Measurements from ENCODE around the gene WBP1L.

Gene WBP1L

DNA sequence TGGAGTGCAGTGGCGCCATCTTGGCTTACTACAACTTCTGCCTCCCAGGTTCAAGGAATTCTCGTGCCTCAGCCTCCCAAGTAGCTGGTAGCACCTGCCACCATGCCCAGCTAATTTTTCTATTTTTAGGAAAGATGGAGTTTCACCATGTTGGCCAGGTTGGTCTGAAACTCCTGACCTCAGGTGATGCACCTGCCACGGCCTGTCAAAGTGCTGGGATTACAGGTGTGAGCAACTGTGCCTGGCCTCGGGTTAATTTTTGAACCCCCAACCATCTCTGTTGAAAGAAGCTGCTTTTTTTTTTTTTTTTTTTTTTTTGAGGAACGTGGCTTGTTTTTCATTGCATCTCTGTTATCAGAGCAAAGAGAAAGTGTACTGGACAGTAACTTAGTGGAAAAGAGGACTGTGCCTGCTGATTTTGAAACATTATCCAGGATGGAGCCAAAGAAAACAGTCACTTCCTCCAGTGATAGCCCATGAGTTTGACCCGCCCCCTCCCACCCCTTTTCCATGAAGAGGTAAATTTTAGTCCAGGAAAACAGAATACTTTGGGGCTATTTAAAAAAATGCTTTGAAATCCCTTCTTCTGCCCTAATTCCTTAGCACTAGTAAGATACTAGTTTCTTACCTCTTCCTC, 38.3 kb downstream of the WBP1L start:
- DNase-seq = no peak

DNA sequence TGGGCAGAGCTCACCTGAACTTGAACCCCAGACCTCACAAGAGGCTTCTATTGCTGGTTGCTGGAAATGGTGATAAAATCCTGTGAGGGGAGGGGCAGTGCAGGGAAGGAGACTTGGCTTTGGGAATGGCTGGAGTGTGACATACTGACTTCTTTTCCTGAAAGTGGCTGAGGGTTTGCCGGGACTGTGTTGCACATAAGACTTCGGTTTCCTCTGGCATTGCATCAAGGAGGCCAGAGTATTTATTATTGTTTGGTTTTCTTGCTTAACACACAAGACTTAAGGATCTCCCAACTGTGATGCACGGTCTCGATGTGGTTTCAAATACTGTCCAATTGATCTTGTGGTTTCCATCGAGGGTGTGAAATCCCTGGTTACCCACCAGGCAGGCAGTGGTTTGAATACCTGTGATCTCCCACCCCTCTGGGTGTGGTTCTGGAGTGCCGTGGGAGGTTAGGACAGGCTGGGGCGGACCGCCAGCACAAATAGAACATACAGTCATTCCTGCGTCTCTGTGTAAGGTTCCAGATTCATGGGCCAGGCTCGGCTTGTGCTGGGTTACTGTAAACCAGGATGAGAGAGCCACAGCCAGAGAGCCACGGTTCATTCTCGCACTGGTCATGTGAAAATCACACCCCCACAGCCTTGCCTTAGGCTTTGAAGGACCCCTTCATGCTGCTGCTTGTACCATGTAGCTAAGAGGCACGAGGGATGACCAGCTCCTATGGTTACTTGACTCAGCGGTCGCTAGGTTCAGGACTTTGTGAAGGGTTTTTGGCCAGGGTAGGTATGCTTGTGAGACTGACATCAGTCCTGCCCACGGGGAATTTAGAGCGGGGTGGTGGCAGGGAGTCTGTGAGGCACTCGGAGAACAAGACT, 39.2 kb downstream of the WBP1L start:
- no peak for DNase-seq

DNA sequence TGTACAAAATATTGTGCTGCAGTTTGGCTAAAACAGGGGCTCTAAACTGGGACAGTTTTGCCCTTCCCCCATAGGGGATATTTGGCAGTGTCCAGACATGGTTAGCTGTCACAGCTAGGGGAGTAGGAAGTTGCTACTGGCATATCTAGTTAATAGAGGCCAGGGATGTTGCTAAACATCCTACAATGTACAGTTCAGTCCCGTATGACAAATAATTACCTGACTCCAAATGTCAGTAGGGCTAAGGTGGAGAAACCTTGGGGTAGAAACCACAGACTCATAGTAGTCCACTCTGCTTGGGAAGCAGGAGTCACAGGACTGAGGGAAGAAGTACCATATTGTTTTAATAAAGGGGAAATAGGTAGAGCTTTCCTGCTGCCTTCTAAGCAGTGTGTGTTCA, 39.8 kb downstream of the WBP1L start:
- no peak for DNase-seq

DNA sequence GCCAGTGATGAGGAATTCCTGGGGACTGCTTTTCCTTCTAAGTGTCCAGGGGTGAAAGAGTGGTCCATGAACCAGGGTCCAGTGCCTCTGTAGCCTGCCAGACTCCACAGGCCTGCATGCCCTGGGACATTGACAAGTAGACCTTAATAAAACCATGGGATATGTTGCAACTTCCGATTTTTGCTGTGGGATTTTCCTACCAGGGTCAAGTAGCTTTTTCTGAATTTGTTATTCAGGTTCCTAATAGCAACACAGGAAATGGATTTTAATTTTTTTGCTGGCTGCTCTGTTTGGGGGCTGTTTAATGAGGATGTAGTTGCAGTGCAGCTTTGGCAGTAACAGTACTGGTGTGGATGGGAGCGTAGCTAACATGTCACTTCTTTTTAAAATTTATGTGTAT, 42.1 kb downstream of the WBP1L start:
- no peak for DNase-seq

DNA sequence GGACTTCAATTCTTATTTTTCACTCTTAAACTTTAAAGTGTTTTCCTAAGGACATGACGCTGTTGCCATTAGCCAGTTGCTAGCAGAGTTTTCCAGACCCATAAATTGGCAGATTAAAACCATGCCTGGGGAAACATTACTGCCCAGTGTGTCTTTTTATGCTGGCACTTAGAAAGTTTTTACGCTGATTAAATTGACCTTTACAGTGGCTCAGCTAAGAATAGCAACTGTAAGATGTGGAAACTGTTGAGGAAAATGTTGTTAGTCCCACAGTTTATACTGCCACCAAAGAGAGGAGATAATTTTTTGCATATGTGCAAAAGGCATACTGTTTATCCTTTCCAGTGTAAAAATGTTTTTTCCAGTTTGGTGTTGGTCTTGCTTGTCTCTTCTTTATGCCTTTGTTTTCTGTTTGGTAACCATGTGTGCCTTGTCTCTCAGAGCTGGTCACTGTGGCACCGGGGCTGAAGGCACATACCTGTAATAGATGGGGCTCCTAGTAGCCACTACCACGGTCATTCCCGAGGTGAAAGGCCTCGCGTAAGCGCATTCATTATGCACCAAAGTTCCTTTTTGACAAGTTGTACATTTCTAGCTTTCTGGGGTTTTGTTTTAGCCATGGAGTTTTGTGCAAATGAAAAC, 48.1 kb downstream of the WBP1L start:
- no peak for DNase-seq

DNA sequence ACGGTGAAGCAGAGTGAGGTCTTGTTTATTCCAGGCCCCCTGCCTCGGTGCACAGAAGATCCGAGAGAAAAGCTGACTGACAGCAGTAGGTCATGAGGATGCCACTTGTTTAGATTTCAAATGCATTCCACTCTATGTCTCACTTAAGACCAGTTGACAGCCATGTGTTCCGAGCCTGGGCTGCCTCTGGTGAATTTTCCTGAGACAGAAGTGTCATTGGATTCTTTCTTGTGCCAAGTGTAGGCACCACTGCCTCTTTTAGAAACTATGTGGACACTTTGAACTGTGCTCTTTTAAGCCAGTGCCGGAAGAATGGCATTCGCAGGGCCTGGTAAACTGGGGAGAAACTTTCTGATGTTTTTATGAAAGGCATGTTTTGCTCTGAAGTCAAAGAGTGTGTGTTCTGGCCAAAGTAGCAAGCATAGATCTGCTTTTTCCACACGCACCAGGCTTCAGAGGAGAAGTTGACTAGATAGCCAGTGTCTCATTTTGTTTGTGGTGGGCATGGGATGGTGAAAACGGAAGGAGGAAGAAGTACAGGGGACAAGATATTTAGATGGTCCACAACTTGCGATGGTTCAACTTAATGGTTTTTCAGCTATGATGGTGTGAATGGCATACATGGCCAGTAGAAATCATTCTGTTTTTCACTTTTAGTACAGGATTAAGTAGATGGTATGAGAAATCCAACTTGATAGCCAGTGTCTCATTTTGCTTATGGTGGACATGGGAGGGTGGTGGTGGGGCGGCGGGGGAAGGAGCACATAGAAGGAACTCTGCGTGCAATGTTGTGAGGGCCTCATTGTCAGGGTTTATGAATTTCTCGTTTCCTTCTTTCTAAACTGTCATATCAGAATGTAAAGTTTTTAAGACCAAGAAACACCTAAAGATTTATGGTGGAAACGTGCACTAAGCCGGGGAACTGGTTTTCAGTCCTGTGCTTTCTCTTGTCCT, 52.0 kb downstream of the WBP1L start:
- no peak for DNase-seq

DNA sequence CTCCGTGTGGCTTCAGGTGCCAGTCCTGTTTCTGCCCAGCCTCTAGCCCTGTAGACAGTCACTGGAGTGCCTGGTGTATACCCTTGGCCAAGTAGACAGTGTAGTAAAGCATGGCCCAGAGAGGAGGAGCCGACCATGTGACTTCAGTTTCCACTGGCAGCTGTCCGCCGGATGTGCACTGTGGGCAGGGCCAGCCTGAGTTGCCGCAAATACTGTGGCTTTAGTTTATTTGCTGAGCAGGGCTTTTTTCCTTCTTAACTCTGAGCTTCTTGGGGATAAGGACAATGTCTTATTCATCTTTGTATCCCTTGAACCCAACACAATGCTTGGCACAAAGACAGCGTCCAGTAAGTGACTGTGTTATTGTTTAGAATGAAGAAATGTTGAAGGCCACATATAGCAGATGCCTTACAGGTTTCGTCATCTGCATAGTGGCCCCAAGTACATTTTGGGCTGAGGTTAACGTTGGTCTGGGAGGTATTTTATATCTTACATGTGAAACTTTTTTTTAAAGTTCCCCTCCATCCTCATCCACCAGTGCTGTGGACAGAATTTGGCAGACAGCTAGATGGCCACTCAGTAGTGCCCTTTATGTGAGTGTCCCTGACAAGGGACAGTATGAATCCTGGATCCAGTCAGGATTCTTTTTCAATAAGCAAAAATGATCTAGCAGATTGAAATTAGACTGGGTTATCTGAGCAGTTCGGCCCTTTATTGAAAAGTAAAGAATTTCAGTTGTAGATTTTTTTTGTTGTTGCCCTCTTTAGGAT, 52.8 kb downstream of the WBP1L start:
- DNase-seq = peak; percentile 47

DNA sequence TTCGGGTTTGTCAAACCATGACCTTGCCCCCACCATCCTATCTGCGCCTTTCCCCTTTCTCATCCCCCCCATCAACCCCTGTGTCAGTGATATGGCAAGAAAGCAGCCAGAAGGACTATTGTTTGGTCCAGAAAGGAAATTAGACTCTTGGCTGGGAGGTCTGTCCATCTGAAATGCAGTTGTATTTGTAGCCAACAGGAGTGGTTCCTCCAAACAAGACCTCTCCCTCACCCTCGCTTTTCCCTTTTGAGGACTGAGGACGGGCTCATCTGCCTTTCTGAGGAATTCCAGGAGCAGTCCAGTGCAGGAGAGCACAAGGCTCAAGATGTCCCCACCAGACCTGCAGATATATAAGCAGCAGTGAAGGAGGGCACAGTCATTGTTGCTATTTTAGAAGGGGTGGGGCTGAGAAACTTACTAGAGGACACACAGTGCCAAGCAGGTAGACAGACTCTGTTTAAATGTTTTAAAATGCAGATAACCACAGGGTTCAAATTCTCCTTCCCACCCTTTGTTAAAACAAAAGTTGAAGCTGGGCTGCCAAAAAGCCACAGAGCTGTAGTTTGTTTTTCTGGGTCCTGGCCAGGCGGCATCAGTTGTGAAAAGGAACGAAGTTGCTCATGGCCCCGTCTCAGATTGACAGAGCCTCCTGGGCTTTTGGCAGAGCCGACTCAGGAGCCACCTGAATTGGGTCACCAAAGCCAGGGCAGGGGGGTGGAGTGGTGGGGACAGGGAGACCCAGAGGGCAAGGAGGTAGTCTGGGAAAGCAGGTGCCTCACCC, 56.1 kb downstream of the WBP1L start:
- no peak for DNase-seq

DNA sequence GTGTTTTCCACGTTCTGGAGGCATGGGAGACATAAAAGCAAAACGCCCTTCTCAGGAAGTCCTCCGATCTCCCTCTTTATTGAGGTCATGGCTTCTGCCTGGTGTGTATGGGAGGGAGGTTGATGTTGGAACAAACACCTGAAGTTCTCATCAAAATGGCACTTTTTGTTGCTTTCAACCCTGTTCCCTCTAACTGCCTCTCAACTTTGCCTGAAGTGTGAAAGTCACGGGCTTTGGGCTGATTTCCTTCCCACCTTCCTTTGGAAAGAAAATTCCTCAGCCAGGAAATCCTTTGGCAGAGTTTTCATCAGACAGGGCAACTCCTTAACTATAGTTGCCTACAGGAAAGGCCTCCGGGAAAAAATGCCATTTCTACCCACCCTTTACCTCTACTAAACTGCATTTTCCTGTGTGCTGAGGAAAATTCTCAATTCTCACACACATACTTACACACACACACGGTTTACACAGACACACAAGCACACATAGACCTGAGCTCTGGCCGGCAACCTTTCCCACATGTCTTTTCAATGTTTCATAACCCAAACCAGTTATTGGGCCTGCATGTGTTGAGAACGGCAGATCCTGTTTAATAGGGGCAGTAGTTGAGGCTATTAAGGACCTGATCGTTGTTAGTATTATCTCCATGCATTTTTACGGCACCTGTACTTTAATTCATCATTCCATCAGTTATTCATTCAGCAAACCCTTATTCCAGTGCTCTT, 57.0 kb downstream of the WBP1L start:
- DNase-seq = no peak

DNA sequence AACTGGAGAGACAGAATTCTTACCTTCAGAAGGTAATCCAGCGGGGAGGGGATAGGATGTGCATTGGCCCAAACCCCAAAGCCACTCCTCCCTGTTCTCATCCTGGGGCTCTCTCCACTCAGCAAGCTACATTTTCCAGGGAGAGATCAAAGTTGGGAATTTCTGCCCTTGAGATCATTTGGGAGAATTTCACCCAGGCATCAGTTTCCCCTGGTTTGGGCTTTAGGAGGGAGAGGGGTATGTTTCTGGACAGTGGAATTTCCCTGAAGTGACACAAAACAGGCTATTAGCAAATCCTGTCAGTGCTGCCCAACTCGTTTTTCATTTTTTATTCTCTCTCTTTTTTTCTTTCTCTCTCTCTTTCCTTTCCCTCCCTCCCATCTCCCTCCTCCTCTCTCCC, 57.7 kb downstream of the WBP1L start:
- no peak for DNase-seq

DNA sequence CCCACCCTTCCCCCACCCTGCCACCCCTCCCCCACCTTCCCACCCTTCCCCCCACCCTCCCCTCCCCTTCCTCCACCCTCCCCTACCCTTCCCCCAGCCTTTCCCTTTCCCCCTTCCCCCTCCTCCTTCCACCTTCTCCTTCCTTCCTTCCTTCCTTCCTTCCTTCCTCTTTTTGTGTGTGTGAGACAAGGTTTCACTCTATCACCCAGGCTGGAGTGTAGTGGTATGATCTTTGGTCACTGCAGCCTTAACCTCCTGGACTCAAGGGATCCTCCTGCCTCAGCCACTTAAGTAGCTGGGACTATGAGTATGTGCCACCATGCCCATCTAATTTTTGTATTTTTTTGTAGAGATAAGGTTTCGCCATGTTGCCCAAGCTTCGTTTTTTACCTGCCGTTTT, 58.2 kb downstream of the WBP1L start:
- DNase-seq = no peak

DNA sequence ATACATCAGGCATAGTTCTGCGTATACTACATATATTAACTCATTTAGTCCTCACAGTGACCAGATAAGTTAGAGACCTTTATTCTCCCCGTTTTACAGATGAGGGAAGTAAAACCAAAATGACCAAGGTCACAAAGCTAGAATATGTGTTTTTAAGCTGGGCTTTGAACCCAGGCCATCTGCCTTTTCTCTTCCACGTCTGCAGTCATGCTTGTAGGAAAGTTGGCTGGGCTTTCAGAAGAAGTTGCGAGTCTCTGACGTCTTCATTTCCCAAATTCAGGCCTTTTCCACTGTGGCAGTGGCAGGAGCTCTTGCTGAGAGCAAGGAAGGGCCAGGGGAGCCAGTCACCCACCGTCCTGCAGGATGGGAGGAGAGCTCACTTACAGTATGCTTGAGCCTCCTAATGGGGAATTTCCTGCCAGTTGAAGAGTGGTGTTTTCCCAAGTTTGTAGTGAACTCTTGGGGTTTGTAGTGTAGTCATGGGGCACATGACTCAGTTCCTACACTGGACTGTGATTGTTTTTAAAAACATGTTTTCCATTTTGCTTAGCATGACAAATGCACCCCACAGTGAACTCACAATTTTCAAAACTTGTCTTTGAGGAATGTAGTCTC, 59.3 kb downstream of the WBP1L start:
- peak; percentile 8 for DNase-seq

DNA sequence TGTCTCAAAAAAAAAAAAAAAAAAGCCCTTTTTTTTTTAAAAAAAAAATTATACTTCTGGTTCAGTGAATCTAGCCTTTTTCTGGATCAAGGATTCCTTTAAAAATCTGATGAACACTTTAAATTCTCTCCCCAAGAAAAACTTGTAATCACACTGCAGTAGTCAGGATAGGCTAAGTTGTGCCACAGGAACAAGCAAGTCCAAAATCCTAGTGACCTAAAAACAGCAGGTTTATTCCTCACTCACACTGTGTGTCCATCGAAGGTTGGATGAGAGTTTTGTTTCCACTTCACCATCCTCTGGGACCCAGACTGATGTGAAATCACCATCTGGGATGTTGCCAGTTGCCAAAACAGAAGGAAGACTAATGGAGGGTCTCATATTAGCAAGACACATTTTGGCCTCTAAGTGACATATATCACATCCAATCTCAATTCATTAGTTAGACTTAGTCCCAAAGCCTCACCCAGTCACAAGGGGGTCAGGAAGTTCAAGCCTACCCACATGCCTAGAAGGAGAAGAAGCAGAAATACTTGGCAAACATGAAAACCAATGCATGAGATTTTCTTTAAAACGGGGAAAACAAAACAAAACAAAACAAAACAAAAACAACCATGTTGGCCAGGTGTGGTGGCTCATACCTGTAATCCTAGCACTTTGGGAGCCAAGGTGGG, 60.8 kb downstream of the WBP1L start:
- DNase-seq = no peak

DNA sequence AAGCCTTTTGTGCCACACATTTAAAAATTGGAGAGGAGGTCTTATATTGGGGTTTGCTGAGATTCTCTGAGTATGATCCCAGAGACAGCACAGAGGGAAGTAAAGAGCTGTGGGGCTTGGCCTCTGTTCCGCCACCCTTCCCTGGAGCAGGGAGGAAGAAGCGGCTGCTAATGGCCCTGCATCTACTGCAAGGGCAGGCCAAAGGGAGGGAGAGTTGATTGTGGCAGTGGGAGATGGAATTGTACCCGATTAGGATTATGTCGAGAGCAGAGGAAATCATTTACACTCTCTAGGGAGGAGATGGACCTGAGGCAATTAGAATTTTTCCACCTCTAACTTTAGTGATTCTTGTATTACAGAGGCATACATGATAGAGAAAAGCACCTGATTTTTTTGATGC, 64.6 kb downstream of the WBP1L start:
- no peak for DNase-seq

DNA sequence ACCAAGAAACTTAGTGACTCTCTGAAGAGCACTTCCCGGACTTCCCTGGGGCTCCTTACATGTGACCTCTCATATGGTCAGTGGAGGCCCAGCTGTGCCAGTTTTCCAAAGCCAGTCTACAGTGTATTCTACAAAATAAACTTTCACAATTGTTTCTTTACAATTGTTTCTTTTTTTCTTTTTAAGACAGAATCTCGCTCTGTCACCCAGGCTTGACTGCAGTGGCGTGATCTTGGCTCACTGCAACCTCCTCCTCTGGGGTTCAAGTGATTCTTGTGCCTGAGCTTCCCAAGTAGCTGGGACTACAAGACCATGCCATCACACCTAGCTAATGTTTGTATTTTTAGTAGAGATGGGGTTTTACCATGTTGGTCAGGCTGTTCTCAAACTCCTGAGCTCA, 67.6 kb downstream of the WBP1L start:
- DNase-seq = no peak

DNA sequence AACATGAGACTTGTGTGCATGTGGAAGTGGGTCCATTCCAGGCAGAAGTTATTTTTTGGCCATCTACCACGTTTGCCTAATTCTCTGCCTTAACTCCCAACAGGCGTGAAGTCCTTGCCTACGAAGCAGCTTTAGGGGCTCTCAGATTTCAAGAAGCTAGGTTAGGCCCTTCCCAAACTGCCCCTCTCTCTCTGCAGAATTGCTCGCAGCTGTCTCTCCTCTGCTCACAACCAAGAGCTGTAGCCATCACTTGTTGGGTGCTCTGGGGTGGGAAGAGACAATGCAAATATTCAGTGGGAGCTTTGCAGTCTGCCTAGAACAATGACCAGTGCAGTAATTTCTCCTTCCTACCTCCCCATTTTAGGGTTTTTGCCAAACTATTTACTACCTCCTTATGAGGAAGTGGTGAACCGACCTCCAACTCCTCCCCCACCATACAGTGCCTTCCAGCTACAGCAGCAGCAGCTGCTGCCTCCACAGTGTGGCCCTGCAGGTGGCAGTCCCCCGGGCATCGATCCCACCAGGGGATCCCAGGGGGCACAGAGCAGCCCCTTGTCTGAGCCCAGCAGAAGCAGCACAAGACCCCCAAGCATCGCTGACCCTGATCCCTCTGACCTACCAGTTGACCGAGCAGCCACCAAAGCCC, 68.6 kb downstream of the WBP1L start:
- no peak for DNase-seq

DNA sequence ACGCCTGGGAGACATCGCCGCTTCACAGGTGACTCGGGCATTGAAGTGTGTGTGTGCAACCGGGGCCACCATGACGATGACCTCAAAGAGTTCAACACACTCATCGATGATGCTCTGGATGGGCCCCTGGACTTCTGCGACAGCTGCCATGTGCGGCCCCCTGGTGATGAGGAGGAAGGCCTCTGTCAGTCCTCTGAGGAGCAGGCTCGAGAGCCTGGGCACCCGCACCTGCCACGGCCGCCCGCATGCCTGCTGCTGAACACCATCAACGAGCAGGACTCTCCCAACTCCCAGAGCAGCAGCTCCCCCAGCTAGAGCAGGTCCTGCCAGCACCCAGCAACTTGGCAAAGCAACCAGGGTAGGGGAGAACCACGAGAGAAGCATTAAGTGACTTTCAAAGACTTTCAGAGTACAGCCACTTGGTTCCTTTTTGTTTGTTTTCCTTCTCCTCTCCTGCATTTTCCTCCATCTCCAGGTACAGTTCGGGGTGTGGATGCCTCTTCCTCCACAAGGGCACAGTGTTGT, 69.3 kb downstream of the WBP1L start:
- no peak for DNase-seq

DNA sequence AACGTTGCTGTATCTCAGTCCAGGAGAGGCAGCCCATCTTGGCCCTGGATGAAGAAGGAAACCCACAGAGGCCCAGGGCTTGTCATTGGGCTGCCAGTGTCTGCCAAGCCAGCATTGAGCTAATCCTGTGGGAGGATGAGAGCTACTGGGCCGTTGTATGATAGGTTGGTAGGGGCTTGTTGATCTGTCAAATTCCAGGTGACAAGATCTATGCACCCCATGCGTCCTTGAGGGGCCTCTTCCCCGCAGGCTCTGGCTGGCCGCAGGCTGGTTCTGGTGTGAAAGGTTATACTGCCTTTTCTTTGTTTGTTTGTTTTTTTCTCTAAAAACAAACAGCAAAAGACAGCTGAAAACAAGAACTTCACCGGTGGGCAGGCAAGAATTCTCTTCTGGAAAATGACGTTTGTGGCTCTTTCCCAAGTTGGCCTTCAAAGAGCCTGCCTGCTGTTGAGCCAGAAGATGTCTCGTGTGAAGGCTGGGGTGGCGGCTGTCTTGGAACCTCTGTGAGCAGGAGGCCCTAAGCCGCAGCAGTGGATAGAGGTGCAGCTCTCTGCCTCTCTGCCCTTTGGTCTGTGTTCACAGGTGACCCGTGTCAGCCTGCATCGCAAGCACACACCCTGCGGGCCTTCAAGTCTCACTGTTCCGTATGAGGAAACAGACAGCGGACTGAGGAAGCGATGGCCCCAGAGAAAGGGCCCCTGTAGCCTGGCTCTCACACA, 70.1 kb downstream of the WBP1L start:
- DNase-seq = no peak

Measured in activated naive CD4-positive, alpha-beta T cell treated with Interleukin-2 at 50 U/mL for 16 hours (primary cell).